Fibroblast of mammary gland (primary cell): ENCODE data around the gene MPIG6B.

Experiments
- DNase-seq: peaks from one replicate; pipeline ENCODE4 v3.0.0-alpha.2; 2010; ENCODE audit warnings: low read depth
- H3K4me3 ChIP-seq: 2 replicates; pipeline ENCODE4 v1.5.1; 2011; ENCODE audit warnings: low read depth, mild to moderate bottlenecking, low read length, moderate library complexity; ENCODE audit not compliant: control insufficient read depth
- CTCF ChIP-seq: conservative IDR thresholded peaks from 2 replicates; pipeline ENCODE4 v1.5.1; 2011; ENCODE audit warnings: low read depth, low read length, inconsistent platforms; ENCODE audit not compliant: control insufficient read depth, insufficient read depth

The MPIG6B gene

GRCh38 chr6:31775633-31776484 lies 52.7 kb downstream of the MPIG6B start:
- H3K4me3 ChIP-seq = no peak overlapping the region
- DNase-seq = no peak
- no peak for TF ChIP-seq CTCF
